SKM-1 treated with dmso at 0.1 percent for 144 hours (cell line): ENCODE data around the gene TMEM243.
"Not testable (repeated sequence)": the region's sequence is repeated elsewhere in the genome, so short reads cannot be mapped to it uniquely, and the experiment has no call there.

Source experiments
- DNase-seq: peaks from one replicate; lab custom pipeline; 2025; ENCODE audit not compliant: unreplicated experiment; lab: John Stamatoyannopoulos, UW

Gene TMEM243

GRCh38 chr7:87212498-87212897, 7.0 kb downstream of the TMEM243 start:
- DNase-seq = no peak

GRCh38 chr7:87210506-87210905, 9.0 kb downstream of the TMEM243 start:
- DNase-seq = no peak

- no peak for DNase-seq
Measured at GRCh38 chr7:87209295-87209924, 10.1 kb downstream of the TMEM243 start.

- no peak for DNase-seq
Measured at GRCh38 chr7:87206361-87206760, 13.2 kb downstream of the TMEM243 start.

- not testable (repeated sequence) for DNase-seq
Measured at GRCh38 chr7:87205701-87206100, 13.8 kb downstream of the TMEM243 start.

- no peak for DNase-seq
Measured at GRCh38 chr7:87204933-87205332, 14.6 kb downstream of the TMEM243 start.

- not testable (repeated sequence) for DNase-seq
Measured at GRCh38 chr7:87203929-87204328, 15.6 kb downstream of the TMEM243 start.

GRCh38 chr7:87202705-87203104, 16.8 kb downstream of the TMEM243 start:
- DNase-seq = no peak

GRCh38 chr7:87202208-87202607, 17.3 kb downstream of the TMEM243 start:
- DNase-seq = no peak

- no peak for DNase-seq
Measured at GRCh38 chr7:87199700-87200450, 19.7 kb downstream of the TMEM243 start.

- DNase-seq = no peak
Measured at GRCh38 chr7:87199241-87199640, 20.3 kb downstream of the TMEM243 start.

- no peak for DNase-seq
Measured at GRCh38 chr7:87193912-87194311, 25.6 kb downstream of the TMEM243 start.

GRCh38 chr7:87192784-87193487, 26.6 kb downstream of the TMEM243 start:
- DNase-seq = no peak

GRCh38 chr7:87190783-87191182, 28.7 kb downstream of the TMEM243 start:
- DNase-seq = no peak

- DNase-seq = no peak
Measured at GRCh38 chr7:87188930-87189329, 30.6 kb downstream of the TMEM243 start.

GRCh38 chr7:87187120-87187519, 32.4 kb downstream of the TMEM243 start:
- no peak for DNase-seq

GRCh38 chr7:87179180-87179579, 40.4 kb downstream of the TMEM243 start:
- no peak for DNase-seq

GRCh38 chr7:87178320-87178719, 41.2 kb downstream of the TMEM243 start:
- DNase-seq = no peak

GRCh38 chr7:87173471-87173870, 46.1 kb downstream of the TMEM243 start:
- DNase-seq = no peak

- DNase-seq = no peak
Measured at GRCh38 chr7:87171282-87171934, 48.1 kb downstream of the TMEM243 start.

- DNase-seq = no peak
Measured at GRCh38 chr7:87170828-87171227, 48.7 kb downstream of the TMEM243 start.

- no peak for DNase-seq
Measured at GRCh38 chr7:87164433-87164832, 55.1 kb downstream of the TMEM243 start.
